Measurements from ENCODE around the gene COPZ2.
"Not testable (repeated sequence)": the region's sequence is repeated elsewhere in the genome, so short reads cannot be mapped to it uniquely, and the experiment has no call there.

The COPZ2 gene

GRCh38 chr17:48030531-48030930 lies 7.1 kb downstream of the COPZ2 start:
- DNase-seq (ENCODE audit: low read depth) = no peak

GRCh38 chr17:48028736-48029135 lies 8.9 kb downstream of the COPZ2 start:
- no peak for DNase-seq (ENCODE audit: low read depth)

GRCh38 chr17:48027322-48027981 lies 10.1 kb downstream of the COPZ2 start:
- DNase-seq (ENCODE audit: low read depth) = no peak

- peak; percentile 70 for DNase-seq (ENCODE audit: low read depth)
Observed at GRCh38 chr17:48026502-48027321, 10.9 kb downstream of the COPZ2 start.

DNA sequence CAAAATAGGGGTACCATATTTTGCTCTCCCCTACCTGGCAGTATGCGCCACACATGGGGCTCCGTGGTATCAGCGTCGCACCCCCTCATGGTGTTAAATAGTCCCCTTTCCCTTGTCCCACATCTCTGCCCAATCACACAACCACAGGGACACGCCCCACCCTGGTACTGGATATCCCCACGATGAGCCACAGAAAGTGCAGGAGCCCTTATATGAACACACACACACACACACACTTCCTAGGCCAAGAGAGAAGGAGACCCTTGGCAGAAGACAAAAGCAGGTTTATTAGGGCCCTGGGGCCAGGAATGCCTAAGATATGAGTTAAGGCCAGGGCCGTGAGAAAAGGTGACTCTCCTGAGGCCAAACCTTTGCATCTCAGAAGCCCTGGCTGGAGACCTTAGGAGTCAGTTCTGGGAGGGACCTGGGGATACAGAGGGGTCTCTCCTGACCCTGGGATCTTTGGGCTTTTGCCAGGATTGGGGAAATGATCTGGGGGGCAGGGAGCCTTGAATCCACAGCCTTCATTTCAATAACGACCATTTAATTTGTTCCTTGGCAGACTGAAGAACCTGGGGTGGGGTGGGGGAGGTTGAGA lies 11.6 kb downstream of the COPZ2 start:
- DNase-seq (ENCODE audit: low read depth) = no peak

GRCh38 chr17:48025040-48025903 lies 12.3 kb downstream of the COPZ2 start:
- DNase-seq (ENCODE audit: low read depth) = peak; percentile 85

- no peak for DNase-seq (ENCODE audit: low read depth)
Observed at GRCh38 chr17:48024149-48025039, 13.2 kb downstream of the COPZ2 start.

DNA sequence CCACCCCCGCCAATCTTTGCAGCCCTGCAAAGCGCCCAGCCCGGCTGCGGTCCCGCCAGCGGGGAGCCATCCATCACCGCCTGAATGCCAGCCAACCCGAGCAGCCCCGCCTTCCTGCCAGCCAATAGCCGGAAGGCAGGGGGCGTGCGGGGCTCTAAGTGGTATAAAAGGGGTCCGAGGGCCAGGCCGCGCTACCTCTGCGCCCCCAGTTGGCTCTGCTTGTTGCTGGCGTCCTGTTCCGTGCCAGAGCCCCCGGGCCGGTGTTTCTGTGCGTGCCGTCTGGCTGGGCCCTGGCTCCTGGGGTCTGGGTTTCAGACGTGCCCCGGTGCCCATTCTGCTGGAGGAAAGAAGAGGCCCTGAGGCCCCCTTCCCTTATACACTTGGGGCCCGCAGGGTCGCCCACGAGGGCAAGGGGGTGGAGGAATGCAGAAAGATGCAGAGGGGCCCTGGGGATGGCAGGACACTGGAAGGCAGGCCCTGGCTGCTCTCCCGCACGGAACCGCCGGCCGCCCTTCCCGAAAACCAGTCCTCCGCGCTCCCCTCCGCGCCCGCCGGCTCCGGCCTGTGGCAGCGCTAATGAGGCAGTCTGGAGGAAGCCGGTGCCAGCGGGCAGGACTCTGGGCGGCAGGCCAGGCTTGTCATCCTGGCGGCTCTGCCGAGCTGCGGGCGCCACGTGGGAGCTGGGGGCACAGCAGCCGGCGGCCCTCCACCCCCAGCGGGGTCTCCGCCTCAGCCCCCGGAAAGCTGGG lies 14.0 kb downstream of the COPZ2 start:
- no peak for DNase-seq (ENCODE audit: low read depth)

GRCh38 chr17:48022901-48023300 lies 14.7 kb downstream of the COPZ2 start:
- DNase-seq (ENCODE audit: low read depth) = no peak

- no peak for DNase-seq (ENCODE audit: low read depth)
Observed at GRCh38 chr17:48021934-48022333, 15.7 kb downstream of the COPZ2 start.

GRCh38 chr17:48017817-48018158 lies 19.8 kb downstream of the COPZ2 start:
- DNase-seq (ENCODE audit: low read depth) = not testable (repeated sequence)

DNA sequence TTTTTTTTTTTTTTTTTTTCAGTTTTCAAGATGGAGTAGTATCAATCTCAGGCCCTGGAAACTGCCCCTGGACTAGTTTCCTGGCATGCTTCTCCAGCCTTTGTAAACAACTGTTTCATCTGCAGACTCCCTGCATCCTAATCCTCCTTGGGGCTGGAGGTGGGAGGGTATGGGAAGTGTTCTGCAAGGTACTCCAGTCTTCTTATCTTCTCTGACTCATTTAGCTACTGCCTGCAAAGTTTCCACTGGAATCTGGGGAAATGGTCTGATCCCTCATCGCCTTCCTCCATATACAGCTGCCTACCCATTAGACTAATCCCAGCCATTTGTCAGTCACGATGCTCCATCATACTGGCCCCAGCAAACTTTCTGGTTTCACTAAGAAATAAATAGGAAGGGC lies 21.5 kb downstream of the COPZ2 start:
- DNase-seq (ENCODE audit: low read depth) = no peak

DNA sequence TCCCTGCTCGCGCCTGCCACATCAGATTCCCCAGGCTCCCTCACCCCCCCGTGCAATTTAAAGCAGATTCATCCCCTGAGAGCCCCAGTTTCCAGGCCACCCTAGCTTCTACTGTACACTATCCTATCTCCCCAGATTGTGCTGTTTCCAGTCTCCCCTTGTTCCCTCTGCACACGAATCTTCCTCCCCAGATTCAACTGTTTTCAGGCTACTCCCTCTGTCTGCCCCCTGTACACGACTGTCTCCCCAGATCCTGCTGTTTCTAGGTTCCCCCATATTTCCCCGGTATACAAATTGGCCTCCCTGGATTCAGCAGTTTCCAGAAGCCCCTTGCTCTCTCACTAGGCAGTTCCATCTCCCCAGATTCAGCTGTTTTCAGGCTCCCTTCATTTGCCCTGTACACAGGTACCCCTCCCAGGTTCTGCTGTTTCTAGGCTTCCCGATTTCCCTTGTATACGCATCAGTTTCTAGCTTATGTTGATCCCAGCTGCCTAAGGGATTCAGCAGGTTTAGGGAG lies 22.9 kb downstream of the COPZ2 start:
- DNase-seq (ENCODE audit: low read depth) = no peak

GRCh38 chr17:48013876-48014594 lies 23.6 kb downstream of the COPZ2 start:
- DNase-seq (ENCODE audit: low read depth) = no peak

DNA sequence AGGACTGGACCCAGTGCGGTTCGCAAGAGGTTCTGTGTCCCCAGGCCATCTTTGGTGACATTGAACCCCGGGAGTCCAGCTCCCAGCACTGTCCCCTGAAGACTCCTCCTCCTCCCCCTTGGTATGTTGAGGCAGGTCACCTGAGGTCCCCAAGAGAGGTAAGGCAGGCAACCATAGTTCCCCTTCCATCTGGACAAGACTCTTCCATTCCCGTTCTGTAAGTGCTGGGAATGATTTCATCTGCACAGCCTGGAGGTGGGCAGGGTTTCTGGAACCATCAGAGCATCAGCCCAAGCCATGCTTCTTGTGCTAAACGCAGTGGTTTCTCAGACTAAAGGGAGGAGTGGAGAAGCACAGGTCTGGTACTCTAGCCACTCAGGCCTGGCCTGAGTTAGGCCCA lies 24.9 kb downstream of the COPZ2 start:
- no peak for DNase-seq (ENCODE audit: low read depth)

DNA sequence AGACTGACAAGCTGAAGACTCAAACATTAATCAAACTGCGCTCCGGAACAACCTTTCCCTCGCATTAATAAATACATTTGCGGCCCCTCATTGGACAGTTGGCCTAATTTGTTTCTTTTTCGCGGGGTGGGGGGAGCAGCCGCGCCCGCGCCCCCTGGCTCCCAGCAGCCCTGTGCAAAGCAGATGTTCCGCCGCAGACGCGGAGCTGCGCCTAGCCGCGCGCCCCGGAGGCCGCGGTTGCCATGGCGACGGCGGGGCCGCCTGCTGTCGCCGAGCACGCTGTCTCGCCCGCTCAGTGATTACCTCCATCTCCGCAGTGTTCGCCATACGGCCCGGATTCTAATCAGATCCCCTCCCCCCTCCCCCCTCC lies 25.5 kb downstream of the COPZ2 start:
- DNase-seq (ENCODE audit: low read depth) = no peak

- DNase-seq (ENCODE audit: low read depth) = no peak
Observed at GRCh38 chr17:48011405-48012150, 26.0 kb downstream of the COPZ2 start.

DNA sequence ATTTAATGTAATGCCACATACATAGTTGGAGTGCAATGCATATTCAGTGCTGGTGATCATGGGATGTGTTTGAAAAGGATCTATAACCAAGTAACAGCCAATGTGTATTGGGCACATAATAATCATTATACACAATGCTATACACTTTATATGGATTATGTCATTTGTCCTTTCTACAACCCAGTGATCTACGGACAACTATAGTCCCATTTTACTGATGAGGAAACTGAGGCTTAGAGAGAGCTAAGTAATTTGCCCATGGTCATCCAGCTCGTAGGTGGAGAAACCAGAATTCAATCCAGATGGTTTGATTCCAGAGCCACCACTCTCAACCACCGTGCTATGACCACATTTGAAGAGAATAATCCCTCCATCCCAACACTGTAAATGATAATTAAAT lies 27.4 kb downstream of the COPZ2 start:
- DNase-seq (ENCODE audit: low read depth) = no peak

All from non-pigmented ciliary epithelial cell (primary cell).